Activated CD4-positive, alpha-beta T cell treated with anti-CD3 and anti-CD28 coated beads, Interleukin-2, Interleukin-6, amounts not matched to agents 100 ng/mL and 50 ng/mL, durations not matched to agents 16 hours and 8 hours (primary cell): Measurements from ENCODE around the gene U2AF1L4.
"Not testable (repeated sequence)": the region's sequence is repeated elsewhere in the genome, so short reads cannot be mapped to it uniquely, and the experiment has no call there.

Experiments used
- DNase-seq: peaks from one replicate; pipeline ENCODE4 v3.0.0-alpha.2; 2020

The U2AF1L4 gene

GRCh38 chr19:35740108-35740422 is 5.2 kb downstream of the U2AF1L4 start:
- no peak for DNase-seq

DNA sequence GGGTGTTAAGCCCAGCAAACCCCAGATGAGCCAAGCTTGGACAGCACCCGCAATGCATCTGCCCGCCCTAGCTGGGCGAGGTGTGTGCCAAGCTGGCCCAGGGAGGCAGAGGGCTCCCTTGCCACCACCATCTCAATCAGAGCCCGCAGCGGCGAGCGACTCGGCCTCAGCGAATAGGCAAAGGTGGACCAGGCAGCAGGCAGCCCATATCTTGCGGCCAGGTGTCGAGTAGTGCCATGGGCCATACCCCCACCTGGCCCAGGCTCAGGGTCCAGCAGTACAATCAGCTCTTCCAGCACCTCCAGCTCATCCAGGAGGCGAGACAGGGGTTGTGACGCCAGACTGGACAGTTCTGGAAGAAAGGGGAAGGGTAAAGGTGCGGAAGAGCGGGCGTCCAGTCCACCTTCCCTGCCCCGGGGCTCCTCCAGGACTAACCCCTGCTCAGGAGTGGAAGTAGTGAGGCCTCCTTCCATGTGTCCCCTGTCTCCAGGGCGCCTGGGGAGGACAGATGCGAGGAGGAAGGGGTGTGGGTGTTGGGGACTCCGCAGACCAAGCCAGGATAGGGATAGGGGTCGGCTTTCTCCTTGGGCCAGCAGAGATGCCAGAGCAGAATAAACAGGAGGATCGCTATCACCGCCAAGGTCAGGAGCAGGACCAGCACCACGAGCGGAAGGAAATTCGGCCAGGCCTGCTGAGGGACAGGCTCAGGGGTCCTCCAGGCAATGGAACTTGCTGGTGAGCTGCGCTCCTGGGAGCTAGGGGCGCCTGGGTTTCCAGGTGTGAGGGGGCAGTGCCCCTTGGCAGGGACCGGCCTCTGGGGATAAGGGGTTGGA is 5.7 kb downstream of the U2AF1L4 start:
- no peak for DNase-seq

DNA sequence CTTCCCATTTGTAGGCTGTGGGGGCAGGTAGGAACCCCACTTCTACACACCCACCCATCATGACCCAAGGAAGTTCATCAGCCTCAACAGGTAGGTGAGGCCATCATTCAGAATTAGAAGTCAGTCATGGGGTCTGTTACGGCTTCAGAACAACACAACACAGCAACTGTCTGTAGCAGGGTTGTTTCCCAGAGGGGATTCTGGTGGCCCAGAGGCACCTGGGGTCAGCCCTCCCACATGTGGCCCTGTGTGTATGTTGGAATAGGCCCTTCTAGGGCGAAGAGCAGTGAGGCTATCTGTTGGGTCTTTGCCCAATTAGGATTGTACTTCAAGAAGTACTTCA is 6.4 kb downstream of the U2AF1L4 start:
- DNase-seq = no peak

GRCh38 chr19:35738021-35738886 is 7.0 kb downstream of the U2AF1L4 start:
- no peak for DNase-seq

GRCh38 chr19:35736913-35737886 is 8.0 kb downstream of the U2AF1L4 start:
- no peak for DNase-seq

GRCh38 chr19:35734889-35735288 is 10.3 kb downstream of the U2AF1L4 start:
- DNase-seq = no peak

DNA sequence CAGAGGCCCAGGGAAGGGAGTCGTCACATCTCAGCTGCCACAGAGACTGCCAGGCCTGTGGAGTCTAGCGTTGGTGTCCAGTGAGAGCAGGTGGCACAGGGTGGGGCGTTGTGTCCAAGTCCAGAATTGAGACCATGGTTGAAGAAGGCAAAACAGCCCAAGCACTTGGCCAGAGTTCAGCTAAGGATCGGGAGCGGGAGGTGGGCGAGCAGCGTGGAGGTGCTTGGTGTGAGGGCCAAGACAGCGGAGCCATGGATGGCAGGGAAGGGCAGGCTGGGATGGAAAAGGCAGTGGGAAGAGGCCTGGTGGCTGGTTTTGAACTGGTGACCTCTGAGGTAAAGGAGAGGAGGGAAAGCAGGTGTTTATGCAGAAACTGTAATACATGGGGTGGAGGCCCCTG is 10.9 kb downstream of the U2AF1L4 start:
- DNase-seq = no peak

- DNase-seq = no peak
Measured at GRCh38 chr19:35733180-35734125, 11.8 kb downstream of the U2AF1L4 start.

DNA sequence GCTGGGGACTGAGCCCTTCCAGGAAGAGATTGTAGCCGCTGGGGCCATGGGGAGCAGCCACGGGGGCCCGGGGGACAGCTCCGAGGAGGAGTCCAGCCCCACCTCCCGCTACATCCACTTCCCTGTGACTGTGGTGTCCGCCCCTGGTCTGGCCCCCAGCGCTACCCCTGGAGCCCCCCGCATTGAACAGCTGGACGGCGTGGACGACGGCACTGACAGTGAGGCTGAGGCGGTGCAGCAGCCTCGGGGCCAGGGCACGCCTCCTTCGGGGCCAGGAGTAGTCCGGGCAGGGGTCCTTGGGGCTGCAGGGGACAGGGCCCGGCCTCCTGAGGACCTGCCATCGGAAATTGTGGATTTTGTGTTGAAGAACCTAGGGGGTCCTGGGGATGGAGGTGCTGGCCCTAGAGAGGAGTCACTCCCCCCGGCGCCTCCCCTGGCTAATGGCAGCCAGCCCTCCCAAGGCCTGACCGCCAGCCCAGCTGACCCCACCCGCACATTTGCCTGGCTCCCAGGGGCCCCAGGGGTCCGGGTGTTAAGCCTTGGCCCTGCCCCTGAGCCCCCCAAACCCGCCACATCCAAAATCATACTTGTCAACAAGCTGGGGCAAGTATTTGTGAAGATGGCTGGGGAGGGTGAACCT is 12.6 kb downstream of the U2AF1L4 start:
- no peak for DNase-seq

- no peak for DNase-seq
Measured at GRCh38 chr19:35731779-35732405, 13.3 kb downstream of the U2AF1L4 start.

DNA sequence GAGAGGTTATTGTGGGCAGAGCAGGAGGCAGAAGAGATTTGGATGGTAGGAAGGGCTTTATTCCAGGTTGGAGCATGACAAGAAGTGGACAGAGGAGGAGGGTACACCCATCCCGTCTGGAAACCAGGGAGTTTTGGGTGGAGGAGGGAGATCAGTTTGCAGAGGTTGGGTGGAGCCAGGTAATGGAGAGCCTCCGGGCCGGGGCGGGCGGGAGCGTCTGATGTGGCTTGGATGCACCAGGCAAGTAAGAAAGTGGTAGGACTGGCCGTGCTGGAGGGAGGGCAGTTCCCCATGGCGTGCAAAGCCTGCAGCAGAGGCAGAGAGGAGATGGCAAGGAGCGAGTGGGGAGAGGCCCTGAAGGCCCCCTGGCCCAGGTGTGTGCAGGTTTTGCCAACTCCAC is 13.9 kb downstream of the U2AF1L4 start:
- no peak for DNase-seq

- no peak for DNase-seq
Measured at GRCh38 chr19:35730326-35730725, 14.9 kb downstream of the U2AF1L4 start.

DNA sequence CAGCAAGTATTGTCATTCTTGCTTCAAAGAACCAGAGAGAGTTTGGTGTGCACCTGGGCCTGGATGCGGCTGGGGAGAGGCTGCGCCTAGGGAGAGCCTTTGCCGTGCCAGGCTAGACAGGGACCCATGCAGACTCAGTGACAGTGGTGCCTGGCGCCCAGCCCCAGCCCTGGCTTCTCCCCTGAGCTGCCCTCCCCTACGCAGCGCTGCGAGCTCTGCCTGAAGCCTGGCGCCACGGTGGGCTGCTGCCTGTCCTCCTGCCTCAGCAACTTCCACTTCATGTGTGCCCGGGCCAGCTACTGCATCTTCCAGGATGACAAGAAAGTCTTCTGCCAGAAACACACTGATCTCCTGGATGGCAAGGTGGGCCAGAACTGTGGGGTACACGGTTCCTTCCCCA is 15.5 kb downstream of the U2AF1L4 start:
- DNase-seq = no peak

DNA sequence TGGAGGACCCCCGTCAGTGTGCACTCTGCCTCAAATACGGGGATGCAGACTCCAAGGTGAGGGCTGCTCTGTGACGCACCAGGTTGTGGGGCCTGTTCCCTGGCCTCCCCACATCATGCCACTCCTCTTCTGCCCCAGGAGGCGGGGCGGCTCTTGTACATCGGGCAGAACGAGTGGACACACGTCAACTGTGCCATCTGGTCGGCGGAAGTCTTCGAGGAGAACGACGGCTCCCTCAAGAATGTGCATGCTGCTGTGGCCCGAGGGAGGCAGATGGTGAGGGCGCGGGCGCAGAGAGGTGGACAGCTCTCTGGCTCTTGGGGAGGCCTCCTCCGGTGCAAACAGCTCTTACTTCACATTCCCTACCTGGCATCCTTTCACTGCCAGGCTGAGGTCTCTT is 16.2 kb downstream of the U2AF1L4 start:
- DNase-seq = no peak

- DNase-seq = no peak
Measured at GRCh38 chr19:35727956-35728706, 17.1 kb downstream of the U2AF1L4 start.

DNA sequence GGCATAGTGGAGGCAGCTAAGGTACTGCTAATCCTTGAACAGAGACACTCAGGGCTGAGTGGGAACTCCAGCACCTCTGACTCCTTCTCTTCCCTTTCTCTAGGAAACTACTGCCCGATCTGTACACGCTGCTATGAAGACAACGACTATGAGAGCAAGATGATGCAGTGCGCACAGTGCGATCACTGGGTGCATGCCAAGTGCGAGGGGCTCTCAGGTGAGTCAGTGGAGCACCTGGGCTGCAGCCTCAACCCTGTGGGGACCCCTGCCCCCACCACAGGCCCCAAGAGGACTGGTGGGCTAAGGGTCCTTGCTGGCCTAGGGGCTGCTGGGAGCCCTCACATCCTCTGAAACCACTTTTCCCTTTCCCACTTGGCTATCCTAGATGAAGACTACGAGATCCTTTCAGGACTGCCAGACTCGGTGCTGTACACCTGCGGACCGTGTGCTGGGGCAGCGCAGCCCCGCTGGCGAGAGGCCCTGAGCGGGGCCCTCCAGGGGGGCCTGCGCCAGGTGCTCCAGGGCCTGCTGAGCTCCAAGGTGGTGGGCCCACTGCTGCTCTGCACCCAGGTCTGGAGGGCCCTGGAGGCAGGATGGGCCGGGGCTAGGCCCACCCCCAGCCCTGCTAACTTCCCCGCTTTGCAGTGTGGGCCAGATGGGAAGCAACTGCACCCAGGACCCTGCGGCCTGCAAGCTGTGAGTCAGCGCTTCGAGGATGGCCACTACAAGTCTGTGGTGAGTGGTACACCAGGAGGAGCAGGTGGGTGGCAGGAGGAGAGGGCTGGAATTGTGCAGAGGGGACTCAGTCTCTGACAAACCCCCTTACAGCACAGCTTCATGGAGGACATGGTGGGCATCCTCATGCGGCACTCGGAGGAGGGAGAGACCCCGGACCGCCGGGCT is 17.9 kb downstream of the U2AF1L4 start:
- no peak for DNase-seq

DNA sequence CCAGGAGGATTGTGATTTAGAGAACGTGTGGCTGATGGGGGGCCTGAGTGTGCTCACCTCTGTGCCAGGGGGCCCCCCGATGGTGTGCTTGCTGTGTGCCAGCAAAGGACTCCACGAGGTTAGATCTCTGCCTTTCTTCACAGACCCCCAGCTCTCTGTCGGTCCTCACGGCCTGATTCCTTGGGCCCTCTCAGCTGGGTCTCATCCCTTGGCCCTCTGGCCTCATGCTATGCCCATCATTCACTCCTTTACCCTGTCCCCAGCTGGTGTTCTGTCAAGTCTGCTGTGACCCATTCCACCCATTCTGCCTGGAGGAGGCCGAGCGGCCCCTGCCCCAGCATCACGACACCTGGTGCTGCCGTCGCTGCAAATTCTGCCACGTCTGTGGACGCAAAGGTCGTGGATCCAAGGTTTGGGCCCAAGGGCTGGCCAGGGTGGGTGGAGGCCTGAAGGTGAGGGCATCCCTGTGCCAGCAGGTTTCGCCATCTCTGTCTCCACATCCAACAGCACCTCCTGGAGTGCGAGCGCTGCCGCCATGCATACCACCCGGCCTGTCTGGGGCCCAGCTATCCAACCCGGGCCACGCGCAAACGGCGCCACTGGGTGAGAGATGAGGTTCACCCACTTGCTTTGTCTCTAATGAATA is 19.9 kb downstream of the U2AF1L4 start:
- no peak for DNase-seq

- DNase-seq = no peak
Measured at GRCh38 chr19:35724560-35724959, 20.7 kb downstream of the U2AF1L4 start.

GRCh38 chr19:35724132-35724531 is 21.1 kb downstream of the U2AF1L4 start:
- not testable (repeated sequence) for DNase-seq
